Karpas-422 (cell line): ENCODE results near the gene CACNA1E. TPM values are rescaled to one million over a fixed set of nuclear protein-coding genes. Genes with fewer than 3 reads are reported as not detected.

ENCODE experiments used
- DNase-seq: peaks from one replicate; pipeline ENCODE4 v3.0.0-alpha.2; 2015
- H2AFZ ChIP-seq: fragments of 200-600 bp; sonication (generic); 2 replicates; pipeline ENCODE4 v1.6.1; 2014; ENCODE audit warnings: antibody characterized with exemption, low read length, mixed read lengths
- H3K27ac ChIP-seq: fragments of 200-600 bp; sonication (generic); 2 replicates; pipeline ENCODE4 v1.5.1; 2014; ENCODE audit warnings: mild to moderate bottlenecking, low read length, moderate library complexity
- H3K27me3 ChIP-seq: fragments of 200-600 bp; sonication (generic); 2 replicates; pipeline ENCODE4 v1.6.1; 2014; ENCODE audit warnings: low read length, mixed read lengths
- H3K36me3 ChIP-seq: fragments of 200-600 bp; sonication (generic); 2 replicates; pipeline ENCODE4 v1.6.1; 2014; ENCODE audit warnings: low read length, mixed read lengths; ENCODE audit not compliant: insufficient read depth
- H3K4me1 ChIP-seq: fragments of 200-600 bp; sonication (generic); 2 replicates; pipeline ENCODE4 v1.6.1; 2014; ENCODE audit warnings: mild to moderate bottlenecking, low read length, mixed read lengths
- H3K4me2 ChIP-seq: fragments of 200-600 bp; sonication (generic); 2 replicates; pipeline ENCODE4 v1.6.1; 2014; ENCODE audit warnings: low read length, low read depth, mild to moderate bottlenecking; ENCODE audit not compliant: poor library complexity, severe bottlenecking
- H3K4me3 ChIP-seq: fragments of 200-600 bp; sonication (generic); 2 replicates; pipeline ENCODE4 v1.5.1; 2014; ENCODE audit warnings: mild to moderate bottlenecking, antibody characterized with exemption, low read length, mixed read lengths
- H3K79me2 ChIP-seq: fragments of 200-600 bp; sonication (generic); 2 replicates; pipeline ENCODE4 v1.6.1; 2014; ENCODE audit warnings: mild to moderate bottlenecking, low read length, mixed read lengths
- H3K9ac ChIP-seq: fragments of 200-600 bp; sonication (generic); 2 replicates; pipeline ENCODE4 v1.6.0; 2014; ENCODE audit warnings: low read length
- H3K9me2 ChIP-seq: fragments of 200-600 bp; sonication (generic), shearing (Covaris generic); replicated peaks from 2 replicates; pipeline ENCODE4 v1.6.0; 2014; ENCODE audit warnings: mild to moderate bottlenecking, low read length, moderate library complexity; ENCODE audit not compliant: insufficient read depth
- H3K9me3 ChIP-seq: fragments of 300-700, 200-600 bp; sonication (generic); 2 replicates; pipeline ENCODE4 v1.6.1; 2014; ENCODE audit warnings: low read length, mixed read lengths
- H4K20me1 ChIP-seq: fragments of 200-600 bp; sonication (generic); 2 replicates; pipeline ENCODE4 v1.6.1; 2014; ENCODE audit warnings: mild to moderate bottlenecking, antibody characterized with exemption, low read length, low read depth; ENCODE audit not compliant: insufficient read depth
- total RNA-seq: library from RNA; depleted of rRNA; stranded (reverse); fragments of >200 nt; shearing (Covaris generic); gene quantifications from 2 replicates; pipeline ENCODE4 v1.2.3, GENCODE V29; 2014; ENCODE audit warnings: low replicate concordance

The CACNA1E gene
- total RNA-seq, 1 experiment from 2014 or later, result not detected

GRCh38 chr1:181765451-181766026 is 282.2 kb downstream of the CACNA1E start:
- H3K9ac ChIP-seq, result no peak overlapping the region
- no peak for DNase-seq
- H3K4me2 ChIP-seq, result no peak overlapping the region
- H3K4me1 ChIP-seq, result no peaks in the 10 kb centered on the region
- H2AFZ ChIP-seq, result no peak overlapping the region
- no peak overlapping the region for H3K4me3 ChIP-seq
- H3K36me3 ChIP-seq, result no peaks in the 10 kb centered on the region
- H3K79me2 ChIP-seq, result no peaks in the 10 kb centered on the region
- H3K9me3 ChIP-seq, result no peaks in the 10 kb centered on the region
- H3K27ac ChIP-seq, result no peak overlapping the region
- no peaks in the 10 kb centered on the region for H4K20me1 ChIP-seq
- H3K9me2 ChIP-seq, result no peaks in the 10 kb centered on the region
- no peaks in the 10 kb centered on the region for H3K27me3 ChIP-seq

DNA sequence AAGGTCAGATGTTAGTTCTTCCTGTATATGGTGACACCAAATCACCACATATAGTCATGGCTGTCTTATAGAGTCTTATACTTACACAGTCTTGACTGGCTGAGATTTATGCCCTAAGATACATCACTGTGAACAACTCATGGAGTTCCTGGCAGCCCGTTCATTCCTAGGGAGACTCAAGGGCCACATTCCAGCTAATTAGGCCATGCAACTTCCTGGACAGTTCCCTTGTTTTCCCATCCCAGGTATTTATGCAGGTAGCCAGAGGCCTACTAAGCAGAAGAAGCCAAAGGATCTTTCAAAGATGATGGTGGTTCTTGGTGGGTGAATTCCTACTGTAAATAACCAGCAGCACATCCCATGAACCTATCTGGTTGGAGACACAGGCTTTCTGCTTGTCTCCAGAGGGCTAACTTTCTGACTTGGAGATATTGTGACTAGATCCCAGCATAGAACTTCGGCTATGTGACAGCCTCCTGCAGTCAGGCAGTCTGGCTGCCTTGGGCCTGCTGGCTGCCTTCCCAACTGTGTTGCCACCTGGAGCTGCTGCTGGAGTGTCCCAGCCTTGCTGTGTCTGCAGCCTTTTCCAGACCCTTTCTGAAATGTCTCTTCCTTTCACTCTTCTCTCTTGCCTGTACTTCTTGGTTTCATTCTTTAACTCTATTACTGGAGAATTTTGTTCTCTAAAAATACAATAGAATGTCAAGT is 283.8 kb downstream of the CACNA1E start:
- Histone ChIP-seq H3K4me1 (no peaks in the 10 kb centered on the region), H3K27me3 (no peaks in the 10 kb centered on the region), H2AFZ (no peak overlapping the region), H3K36me3 (no peaks in the 10 kb centered on the region), H3K27ac (no peak overlapping the region), H3K9me3 (no peaks in the 10 kb centered on the region), H3K4me3 (no peak overlapping the region), H3K9ac (no peak overlapping the region), H3K4me2 (no peak overlapping the region), H3K9me2 (no peaks in the 10 kb centered on the region), H4K20me1 (no peaks in the 10 kb centered on the region), H3K79me2 (no peaks in the 10 kb centered on the region)
- DNase-seq, result no peak

DNA sequence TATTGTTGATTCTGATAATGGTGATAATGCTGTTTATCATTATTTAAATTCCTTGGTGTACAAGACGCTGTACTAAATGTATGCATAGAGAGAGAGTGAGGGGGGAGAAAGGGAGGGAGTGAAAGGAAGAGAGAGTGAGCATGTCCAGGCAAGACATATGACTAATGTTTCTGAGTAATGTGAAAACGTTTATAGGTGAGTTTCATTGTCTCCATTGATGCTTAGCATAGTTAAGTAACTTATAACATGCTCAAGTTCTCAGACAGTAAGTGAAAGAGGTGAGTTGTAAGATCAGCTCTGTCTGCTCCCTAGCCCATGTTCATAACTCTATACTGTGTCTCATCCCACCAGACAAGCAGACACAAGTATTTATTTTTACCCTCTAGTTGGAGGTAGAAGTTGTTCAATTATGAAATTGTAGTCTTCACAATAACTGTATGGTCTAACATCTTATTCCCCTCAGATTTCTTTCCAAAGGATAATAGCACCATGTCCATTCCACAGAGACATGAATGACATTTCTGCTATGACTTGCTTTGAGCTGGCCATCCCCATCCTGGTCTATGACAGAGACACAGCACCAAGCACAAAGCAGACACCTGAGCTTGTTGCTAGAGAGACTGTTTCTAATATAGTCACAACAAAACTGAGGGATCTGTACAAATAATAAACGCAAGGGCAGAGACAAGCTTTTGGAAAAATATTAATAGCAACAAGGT is 285.1 kb downstream of the CACNA1E start:
- Histone ChIP-seq H3K4me2 (no peak overlapping the region), H3K9me2 (no peaks in the 10 kb centered on the region), H3K79me2 (no peaks in the 10 kb centered on the region), H3K36me3 (no peaks in the 10 kb centered on the region), H3K9me3 (no peaks in the 10 kb centered on the region), H3K9ac (no peak overlapping the region), H3K27me3 (no peaks in the 10 kb centered on the region), H2AFZ (no peak overlapping the region), H3K4me1 (no peaks in the 10 kb centered on the region), H4K20me1 (no peaks in the 10 kb centered on the region), H3K4me3 (no peak overlapping the region), H3K27ac (no peak overlapping the region)
- DNase-seq, result no peak

DNA sequence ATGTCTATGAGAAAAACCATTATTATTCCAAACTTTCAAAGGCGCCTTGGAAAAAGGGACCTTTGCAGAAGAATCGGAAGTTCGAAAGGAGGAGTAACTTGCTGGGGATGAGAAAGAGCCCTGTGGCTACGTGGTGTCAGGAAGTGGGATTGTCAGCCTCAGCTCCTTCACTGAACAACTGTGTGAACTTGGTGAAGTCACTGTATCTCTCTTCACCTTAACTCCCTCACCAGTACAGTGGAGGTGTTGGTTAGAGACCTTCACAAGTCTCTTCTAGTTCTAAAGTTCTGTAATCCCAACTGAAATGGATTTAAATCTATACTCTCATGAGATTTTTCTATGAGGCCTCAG is 285.6 kb downstream of the CACNA1E start:
- Histone ChIP-seq H2AFZ (no peak overlapping the region), H3K4me3 (no peak overlapping the region), H3K9me3 (no peaks in the 10 kb centered on the region), H4K20me1 (no peaks in the 10 kb centered on the region), H3K27me3 (no peaks in the 10 kb centered on the region), H3K4me2 (no peak overlapping the region), H3K36me3 (no peaks in the 10 kb centered on the region), H3K4me1 (no peaks in the 10 kb centered on the region), H3K9ac (no peak overlapping the region), H3K79me2 (no peaks in the 10 kb centered on the region), H3K27ac (no peak overlapping the region), H3K9me2 (no peaks in the 10 kb centered on the region)
- DNase-seq, result no peak

GRCh38 chr1:181769846-181770245 is 286.5 kb downstream of the CACNA1E start:
- DNase-seq, result no peak

GRCh38 chr1:181772714-181773113 is 289.4 kb downstream of the CACNA1E start:
- H3K9ac ChIP-seq, result no peak overlapping the region
- no peaks in the 10 kb centered on the region for H3K9me2 ChIP-seq
- H4K20me1 ChIP-seq, result no peaks in the 10 kb centered on the region
- no peaks in the 10 kb centered on the region for H3K4me1 ChIP-seq
- no peak for DNase-seq
- no peaks in the 10 kb centered on the region for H3K9me3 ChIP-seq
- no peaks in the 10 kb centered on the region for H3K79me2 ChIP-seq
- H3K27me3 ChIP-seq, result no peaks in the 10 kb centered on the region
- H2AFZ ChIP-seq, result no peak overlapping the region
- no peaks in the 10 kb centered on the region for H3K36me3 ChIP-seq
- H3K27ac ChIP-seq, result no peak overlapping the region
- no peak overlapping the region for H3K4me3 ChIP-seq
- H3K4me2 ChIP-seq, result no peak overlapping the region

More at GRCh38 chr1:181769846-181770245, 286.5 kb downstream of the CACNA1E start:
- no peak overlapping the region for H3K4me3 ChIP-seq
- no peaks in the 10 kb centered on the region for H3K9me2 ChIP-seq
- no peaks in the 10 kb centered on the region for H3K79me2 ChIP-seq
- no peak overlapping the region for H3K9ac ChIP-seq
- no peak overlapping the region for H2AFZ ChIP-seq
- no peaks in the 10 kb centered on the region for H3K27me3 ChIP-seq
- H3K36me3 ChIP-seq, result no peaks in the 10 kb centered on the region
- H3K4me1 ChIP-seq, result no peaks in the 10 kb centered on the region
- H4K20me1 ChIP-seq, result no peaks in the 10 kb centered on the region
- no peak overlapping the region for H3K4me2 ChIP-seq
- H3K9me3 ChIP-seq, result no peaks in the 10 kb centered on the region
- H3K27ac ChIP-seq, result no peak overlapping the region

DNA sequence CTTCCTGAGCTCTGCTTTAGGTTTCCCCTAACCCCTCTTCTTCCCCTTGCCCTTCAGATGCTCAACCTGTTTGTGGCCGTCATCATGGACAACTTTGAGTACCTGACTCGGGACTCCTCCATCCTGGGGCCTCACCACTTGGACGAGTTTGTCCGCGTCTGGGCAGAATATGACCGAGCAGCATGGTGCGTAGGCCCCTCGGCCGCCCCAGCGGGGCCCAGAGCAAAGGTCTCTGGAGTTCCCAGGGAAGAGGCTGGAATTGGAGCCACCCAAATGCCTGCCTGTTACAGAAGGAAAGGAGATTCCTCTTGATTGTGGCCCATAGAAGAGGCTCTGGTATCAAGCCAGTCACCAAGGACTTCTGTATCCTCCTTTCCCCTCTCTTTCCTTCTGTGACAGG is 292.7 kb downstream of the CACNA1E start:
- Histone ChIP-seq H3K9me2 (no peaks in the 10 kb centered on the region), H3K4me3 (no peak overlapping the region), H3K36me3 (no peaks in the 10 kb centered on the region), H3K4me2 (no peak overlapping the region), H3K79me2 (no peaks in the 10 kb centered on the region), H2AFZ (no peak overlapping the region), H3K27me3 (no peaks in the 10 kb centered on the region), H3K4me1 (no peaks in the 10 kb centered on the region), H3K9ac (no peak overlapping the region), H3K9me3 (no peaks in the 10 kb centered on the region), H4K20me1 (no peaks in the 10 kb centered on the region), H3K27ac (no peak overlapping the region)
- no peak for DNase-seq

GRCh38 chr1:181777286-181777685 is 294.0 kb downstream of the CACNA1E start:
- Histone ChIP-seq H3K27me3 (no peaks in the 10 kb centered on the region), H3K9me3 (no peaks in the 10 kb centered on the region)

More at GRCh38 chr1:181777286-181777685, 294.0 kb downstream of the CACNA1E start:
- no peaks in the 10 kb centered on the region for H4K20me1 ChIP-seq
- no peak overlapping the region for H2AFZ ChIP-seq
- H3K4me1 ChIP-seq, result no peaks in the 10 kb centered on the region
- H3K36me3 ChIP-seq, result no peaks in the 10 kb centered on the region
- H3K9me2 ChIP-seq, result no peaks in the 10 kb centered on the region
- no peak overlapping the region for H3K4me3 ChIP-seq
- H3K4me2 ChIP-seq, result no peak overlapping the region
- H3K27ac ChIP-seq, result no peak overlapping the region
- H3K79me2 ChIP-seq, result no peaks in the 10 kb centered on the region
- DNase-seq, result no peak
- H3K9ac ChIP-seq, result no peak overlapping the region
